Thymus (tissue), 11 donors: ENCODE measurements around the gene CDK9. TPM values are rescaled to one million over a fixed set of nuclear protein-coding genes. Genes with fewer than 3 reads are reported as not detected.
A peak's percentile ranks its signal among the peaks of the same experiment; 100 is the strongest.

ENCODE experiments used
- DNase-seq, 9 donors: peaks; one replicate each; pipeline ENCODE4 v3.0.0-alpha.2; 2013; ENCODE audit warnings: low spot score in 9 of 9, low read depth in 6 of 9, missing footprints in 1 of 9
- H3K27ac ChIP-seq, 2 donors: one replicate each; pipeline ENCODE4 v1.5.1; 2013; ENCODE audit warnings: control low read depth in 1 of 2, low read depth in 1 of 2, low read length in 1 of 2, mild to moderate bottlenecking in 1 of 2, moderate library complexity in 1 of 2
- H3K27me3 ChIP-seq, 2 donors: one replicate each; pipeline ENCODE4 v1.5.1; 2013; ENCODE audit warnings: low read length in 1 of 2; ENCODE audit not compliant: control insufficient read depth in 2 of 2, insufficient read depth in 1 of 2
- H3K36me3 ChIP-seq, 2 donors: one replicate each; pipeline ENCODE4 v1.5.1; 2013; ENCODE audit warnings: low read length in 1 of 2, mild to moderate bottlenecking in 1 of 2, moderate library complexity in 1 of 2; ENCODE audit not compliant: control insufficient read depth in 2 of 2, insufficient read depth in 2 of 2
- H3K4me1 ChIP-seq, 2 donors: one replicate each; pipeline ENCODE4 v1.5.1; 2013; ENCODE audit warnings: low read length in 2 of 2; ENCODE audit not compliant: control insufficient read depth in 2 of 2, insufficient read depth in 2 of 2
- H3K4me3 ChIP-seq, 2 donors: one replicate each; pipeline ENCODE4 v1.5.1; 2013; ENCODE audit warnings: low read length in 2 of 2, control low read depth in 1 of 2, mild to moderate bottlenecking in 1 of 2
- H3K9me3 ChIP-seq, 2 donors: one replicate each; pipeline ENCODE4 v1.5.1; 2013; ENCODE audit warnings: low read length in 1 of 2, mild to moderate bottlenecking in 1 of 2; ENCODE audit not compliant: control insufficient read depth in 2 of 2, insufficient read depth in 1 of 2
- WGBS: extraction: QIAGEN DNeasy Blood & Tissue Kit; methylation state at CpG from one replicate; pipeline ENCODE4 v1.1.7; 2013; 5-methylcytosine and 5-hydroxymethylcytosine counted together
- polyA plus RNA-seq: library from polyadenylated mRNA; stranded (reverse); fragments of 200-250 nt; gene quantifications from one replicate; pipeline ENCODE4 v1.2.3, GENCODE V29; 2013
- total RNA-seq: library from RNA; stranded (reverse); fragments of 120-200 nt; gene quantifications from one replicate; pipeline ENCODE4 v1.2.4, GENCODE V29; 2013
- donor health status: healthy.

Gene CDK9
- total and polyA plus RNA-seq, 2 donors = 38.9 to 122 TPM

DNA sequence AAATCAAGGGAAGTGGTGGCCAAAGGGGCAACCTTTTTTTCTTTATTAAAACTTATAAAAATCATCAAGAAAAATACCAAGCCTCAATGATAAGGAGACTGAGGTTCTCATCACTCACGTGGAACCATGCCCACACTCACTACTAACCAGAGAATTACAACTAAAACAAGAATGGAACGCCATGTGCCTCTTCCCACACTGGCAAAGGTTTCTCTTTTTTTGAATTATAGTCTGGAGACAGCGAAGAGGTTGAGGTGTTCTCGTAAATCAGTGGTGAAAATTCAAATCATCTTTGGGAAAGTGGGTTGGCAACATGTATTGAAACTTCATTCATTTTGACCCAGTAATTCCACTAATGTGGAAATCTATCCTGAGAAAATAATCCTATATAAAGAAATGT lies 36.3 kb downstream of the CDK9 start:
- Histone ChIP-seq H3K27ac (no peak overlapping the region), H3K4me3 (no peak overlapping the region), H3K4me1 (no peaks in the 10 kb centered on the region), H3K36me3 (peaks cover 22 to 40% of the 10 kb centered on the region in 2 donors), H3K9me3 (peaks cover 0 to 3% of the 10 kb centered on the region in 2 donors), H3K27me3 (no peaks in the 10 kb centered on the region)
- no peak for DNase-seq
- 97% methylated on average over 4 of the region's 4 CpGs for WGBS

DNA sequence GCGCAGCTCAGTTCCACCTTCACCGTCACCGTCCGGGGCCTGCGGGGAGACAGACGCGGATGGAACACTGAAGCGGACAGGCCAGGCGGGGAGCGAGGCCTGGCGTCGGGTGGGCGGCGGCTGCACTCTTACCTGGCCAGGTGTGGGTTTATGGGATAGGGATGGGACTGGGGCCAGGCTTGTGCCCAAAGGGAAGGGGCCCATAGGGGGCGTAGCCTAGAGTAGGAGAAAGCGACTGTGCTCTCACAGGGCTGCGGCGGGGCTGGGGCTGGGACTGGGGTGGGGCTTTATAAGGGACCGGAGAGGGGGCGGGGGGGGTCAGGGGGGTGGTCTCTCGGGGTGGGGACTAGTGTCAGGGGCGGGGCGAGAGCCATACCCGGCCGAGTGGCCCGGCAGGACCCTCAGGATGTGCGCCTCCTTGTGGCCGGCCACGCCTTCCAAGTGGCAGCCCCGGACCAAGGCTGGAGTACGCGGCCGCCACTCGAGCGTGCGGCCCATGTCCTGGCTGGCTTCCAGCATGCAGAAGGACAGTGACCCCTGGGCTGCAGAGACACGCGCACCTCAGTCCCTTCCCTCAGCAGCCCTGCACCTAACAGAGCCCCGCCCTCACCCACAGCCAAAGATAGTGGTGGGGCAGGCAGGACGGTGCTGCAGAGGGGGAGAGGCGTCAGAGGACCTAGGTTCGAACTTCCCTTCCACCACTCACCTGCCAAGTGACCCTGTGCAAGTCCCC lies 39.7 kb downstream of the CDK9 start:
- DNase-seq = no peak
- Histone ChIP-seq H3K36me3 (peaks cover 0 to 22% of the 10 kb centered on the region in 2 donors), H3K27me3 (peaks cover 0 to 6% of the 10 kb centered on the region in 2 donors), H3K27ac (no peak overlapping the region), H3K4me1 (no peaks in the 10 kb centered on the region), H3K4me3 (no peak overlapping the region), H3K9me3 (peaks cover 0 to 3% of the 10 kb centered on the region in 2 donors)
- WGBS = 89% methylated on average over 42 of the region's 42 CpGs

DNA sequence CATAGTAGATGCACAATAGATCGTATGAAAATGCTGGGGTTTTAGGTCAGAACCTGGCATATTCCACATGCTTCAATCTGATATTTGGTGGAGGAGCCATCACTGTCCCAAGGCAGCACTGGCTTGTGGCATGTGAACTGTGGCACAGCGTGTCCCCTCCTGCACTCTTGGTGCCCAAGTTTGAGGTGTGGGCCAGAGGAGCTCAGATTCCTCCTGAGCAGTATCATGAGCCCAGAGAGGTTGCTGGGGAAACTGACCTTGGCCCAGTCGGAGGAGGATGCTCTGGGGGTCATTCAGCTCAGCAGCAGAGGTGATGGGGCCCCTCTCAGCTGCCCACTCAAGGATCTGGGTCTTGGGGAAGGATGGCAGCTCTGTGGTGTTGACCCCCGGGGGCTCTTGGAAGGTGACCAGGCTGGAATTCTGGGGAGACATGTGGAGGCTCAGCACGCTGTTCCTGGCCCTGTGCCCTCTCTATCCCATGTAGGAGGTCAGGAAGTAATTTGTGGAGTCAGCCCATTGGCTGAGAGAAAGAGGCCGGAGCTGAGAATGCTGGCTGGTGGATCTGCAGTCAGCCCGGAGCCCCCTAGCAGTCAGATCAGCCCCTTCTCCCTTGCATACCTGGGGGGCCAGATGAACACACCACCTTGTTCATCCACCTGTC lies 40.5 kb downstream of the CDK9 start:
- Histone ChIP-seq H3K36me3 (peaks cover 0 to 16% of the 10 kb centered on the region in 2 donors), H3K27ac (no peak overlapping the region), H3K9me3 (peaks cover 0 to 3% of the 10 kb centered on the region in 2 donors), H3K4me1 (no peaks in the 10 kb centered on the region), H3K4me3 (no peak overlapping the region), H3K27me3 (peaks cover 0 to 6% of the 10 kb centered on the region in 2 donors)
- DNase-seq = no peak
- 93% methylated on average over 7 of the region's 7 CpGs for WGBS

DNA sequence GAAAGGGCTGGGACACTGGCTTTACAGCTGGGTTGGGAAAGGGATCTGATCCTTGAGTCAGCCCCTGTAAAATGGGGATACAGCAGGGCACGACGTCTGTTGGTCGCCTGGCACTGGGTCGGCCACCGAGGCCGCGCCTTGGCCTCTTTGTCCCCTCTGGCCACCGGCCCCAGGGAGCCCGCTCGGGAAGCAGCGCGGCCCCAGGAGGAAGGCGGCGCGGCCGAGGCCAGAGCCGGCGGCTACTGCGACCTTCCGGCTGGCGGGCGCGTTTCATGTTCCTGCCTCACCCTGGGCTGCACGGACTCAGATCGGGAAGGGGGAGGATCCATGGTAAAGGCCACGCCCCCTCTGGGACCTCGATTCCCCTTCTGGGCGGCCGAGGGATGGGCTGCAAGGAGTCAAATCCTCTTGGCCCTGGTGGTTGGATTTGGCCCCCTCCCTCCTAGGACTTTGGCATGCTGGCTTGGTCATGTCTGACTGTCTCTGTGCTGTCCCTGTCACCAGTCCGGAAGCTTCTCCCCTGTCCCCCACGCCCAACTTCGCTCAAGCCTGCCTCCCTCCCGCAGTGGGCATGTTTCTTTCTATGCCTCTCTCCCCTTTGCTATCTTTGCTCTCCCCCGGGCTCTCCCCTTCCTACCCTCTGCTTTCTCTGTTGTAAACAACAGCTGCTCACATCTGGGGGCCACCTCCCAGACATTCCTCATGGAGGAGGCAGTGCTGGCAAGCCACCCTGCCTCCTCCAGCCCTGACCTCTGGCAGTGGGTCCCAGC lies 42.6 kb downstream of the CDK9 start:
- H3K4me1 ChIP-seq = peaks cover 0 to 5% of the 10 kb centered on the region in 2 donors
- H3K4me3 ChIP-seq = no peak overlapping the region
- H3K27ac ChIP-seq = no peak overlapping the region
- no peak for DNase-seq
- 86% methylated on average over 34 of the region's 34 CpGs for WGBS
- peaks cover 0 to 3% of the 10 kb centered on the region in 2 donors for H3K9me3 ChIP-seq
- H3K27me3 ChIP-seq = peaks cover 0 to 6% of the 10 kb centered on the region in 2 donors
- peaks cover 0 to 16% of the 10 kb centered on the region in 2 donors for H3K36me3 ChIP-seq

DNA sequence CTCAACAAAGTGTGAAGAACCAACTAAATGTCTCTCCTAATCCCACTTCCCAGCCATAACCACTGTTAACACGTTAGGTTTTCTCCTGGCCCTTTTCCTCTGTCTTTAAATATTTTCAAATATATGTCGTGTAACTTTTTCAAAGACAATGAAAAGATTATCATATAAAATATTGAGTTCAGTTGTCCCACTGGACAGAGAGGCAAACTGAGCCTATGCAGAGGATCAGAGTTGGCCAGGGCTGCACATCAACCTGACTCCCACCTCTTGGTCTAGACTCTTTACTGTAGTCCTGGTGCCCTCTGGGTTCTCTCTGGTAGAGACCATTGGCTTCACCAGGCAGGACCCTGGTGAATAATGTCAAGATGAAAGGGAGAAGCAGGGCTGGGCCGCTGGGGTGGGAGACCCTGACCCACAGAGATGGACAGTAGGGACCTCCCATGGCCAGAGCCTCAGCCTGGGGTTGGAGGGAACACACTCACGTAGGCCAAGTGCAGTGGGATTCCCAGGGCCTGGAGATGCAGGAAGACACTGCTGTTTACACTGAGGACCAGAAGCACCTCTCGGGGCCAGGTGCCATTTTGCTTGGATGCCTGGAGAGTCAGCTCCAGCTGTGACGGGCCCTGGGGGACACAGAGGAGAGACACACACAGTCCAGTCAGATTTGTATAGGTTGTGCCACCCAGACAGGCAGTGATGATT lies 43.5 kb downstream of the CDK9 start:
- Histone ChIP-seq H3K9me3 (peaks cover 0 to 3% of the 10 kb centered on the region in 2 donors), H3K4me1 (peaks cover 0 to 5% of the 10 kb centered on the region in 2 donors), H3K27ac (no peak overlapping the region), H3K36me3 (peaks cover 0 to 10% of the 10 kb centered on the region in 2 donors), H3K4me3 (no peak overlapping the region), H3K27me3 (peaks cover 0 to 6% of the 10 kb centered on the region in 2 donors)
- WGBS = 97% methylated on average over 6 of the region's 6 CpGs
- no peak for DNase-seq

DNA sequence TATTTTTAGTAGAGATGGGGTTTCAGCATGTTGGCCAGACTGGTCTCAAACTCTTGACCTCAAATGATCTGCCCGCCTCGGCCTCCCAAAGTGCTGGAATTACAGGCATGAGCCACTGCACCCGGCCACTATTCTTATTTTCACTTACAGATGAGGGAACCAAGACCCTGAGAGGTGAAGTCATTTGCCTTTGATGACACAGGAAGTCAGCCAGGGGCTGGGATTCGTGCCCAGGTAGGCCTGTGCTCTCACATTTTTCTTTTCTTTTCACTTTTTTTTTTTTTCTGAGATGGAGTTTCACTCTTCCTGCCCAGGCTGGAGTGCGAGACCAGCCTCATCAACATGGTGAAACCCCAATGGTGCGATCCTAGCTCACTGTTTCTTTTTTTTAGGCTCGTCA lies 46.4 kb downstream of the CDK9 start:
- DNase-seq = peak in 1 of 9 donors; percentile 42
- Histone ChIP-seq H3K27ac (no peak overlapping the region), H3K9me3 (no peaks in the 10 kb centered on the region), H3K36me3 (no peaks in the 10 kb centered on the region), H3K4me1 (peaks cover 0 to 13% of the 10 kb centered on the region in 2 donors), H3K4me3 (no peak overlapping the region), H3K27me3 (peaks cover 0 to 9% of the 10 kb centered on the region in 2 donors)
- WGBS = 76% methylated on average over 7 of the region's 7 CpGs

DNA sequence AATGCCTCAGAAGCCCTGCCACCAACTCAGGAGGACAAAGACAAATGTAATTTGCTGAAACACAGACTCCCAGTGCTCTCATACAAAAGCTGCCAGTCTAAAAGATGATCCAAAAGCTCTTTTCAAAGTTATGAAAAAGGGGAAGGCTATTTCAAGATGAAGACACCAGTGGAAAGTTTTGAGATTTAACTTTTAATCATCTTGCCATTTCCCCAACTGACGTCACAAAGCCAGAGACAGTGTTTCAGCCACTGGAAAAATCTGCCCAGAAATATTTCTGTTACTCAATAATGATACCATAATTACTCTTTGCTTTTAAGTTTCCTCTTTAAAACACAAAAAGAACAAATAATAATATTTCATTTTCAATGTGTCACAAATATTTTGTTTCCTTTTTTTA lies 47.7 kb downstream of the CDK9 start:
- no peak for DNase-seq
- peaks cover 0 to 7% of the 10 kb centered on the region in 2 donors for H3K27me3 ChIP-seq
- whole genome bisulfite sequencing = 90% methylated on average over 1 of the region's 1 CpG
- no peak overlapping the region for H3K27ac ChIP-seq
- H3K36me3 ChIP-seq = peaks cover 0 to 3% of the 10 kb centered on the region in 2 donors
- H3K9me3 ChIP-seq = no peaks in the 10 kb centered on the region
- peaks cover 0 to 17% of the 10 kb centered on the region in 2 donors for H3K4me1 ChIP-seq
- H3K4me3 ChIP-seq = no peak overlapping the region

DNA sequence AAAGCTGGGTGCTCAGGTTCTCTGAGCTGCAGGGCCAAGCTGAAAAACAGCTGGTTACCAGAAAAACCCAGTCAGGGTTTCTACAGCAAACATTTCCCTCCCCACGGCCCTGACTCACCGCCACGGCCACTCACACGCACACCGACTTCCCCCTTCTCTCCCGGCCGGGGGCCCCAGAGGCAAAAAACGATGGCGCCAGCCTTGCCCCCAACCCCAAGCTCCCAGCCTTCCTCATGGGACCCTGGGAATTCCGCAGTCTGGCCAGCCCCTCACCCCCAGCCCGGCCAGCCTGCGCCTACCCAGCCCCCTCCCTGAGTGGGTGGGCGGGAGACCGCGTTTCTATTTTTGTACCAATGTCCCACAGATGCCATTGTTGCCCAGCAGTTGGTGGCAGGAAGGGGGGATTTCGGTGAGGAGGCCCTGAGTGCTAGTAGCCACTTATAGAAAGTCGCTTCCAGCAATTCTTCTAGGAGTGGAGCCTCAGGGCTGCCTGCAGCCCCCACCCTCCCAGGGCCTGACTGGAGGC lies 50.2 kb downstream of the CDK9 start:
- Histone ChIP-seq H3K36me3 (peaks cover 0 to 3% of the 10 kb centered on the region in 2 donors), H3K4me1 (peaks cover 0 to 17% of the 10 kb centered on the region in 2 donors), H3K9me3 (peaks cover 0 to 2% of the 10 kb centered on the region in 2 donors), H3K27me3 (peaks cover 0 to 3% of the 10 kb centered on the region in 2 donors), H3K4me3 (no peak overlapping the region), H3K27ac (peak overlapping the region in 1 of 2 donors; percentile 53)
- 52% methylated on average over 17 of the region's 17 CpGs for WGBS
- DNase-seq = no peak
